Measurements from ENCODE around the gene CDH23. TPM values are rescaled to one million over a fixed set of nuclear protein-coding genes. Genes with fewer than 3 reads are reported as not detected.

CDH23 gene
- total RNA-seq, 2 experiments from 2014 or later = 4.6 to 5.2 TPM

GRCh38 chr10:71517298-71518169, 120.8 kb downstream of the CDH23 start:
- no peak overlapping the region for H3K27ac ChIP-seq (ENCODE audit: low read depth in 1 of 2, low read length in 2 of 2)
- TF ChIP-seq CTCF (IDR thresholded peaks at IDR 0.05) = no peak
- intact Hi-C loops (cut with DNase I, micrococcal nuclease) = no loop called here
- ChIA-PET POLR2A (no interaction called here), CTCF (no interaction called here)
- H3K4me1 ChIP-seq (ENCODE audit: insufficient read depth, low read length) = no peaks in the 10 kb centered on the region
- no peak for DNase-seq
- H3K4me3 ChIP-seq (ENCODE audit: low read length) = no peak overlapping the region
- no peaks in the 10 kb centered on the region for H3K9me3 ChIP-seq (ENCODE audit: control insufficient read depth in 1 of 2, insufficient read depth in 1 of 2, low read length in 2 of 2)
- no peaks in the 10 kb centered on the region for H3K36me3 Mint-ChIP-seq (ENCODE audit: low read depth)
- H3K4me1 Mint-ChIP-seq (ENCODE audit: low read depth) = no peaks in the 10 kb centered on the region
- H3K4me3 Mint-ChIP-seq = no peak overlapping the region
- H3K27ac Mint-ChIP-seq = no peak overlapping the region
- no peaks in the 10 kb centered on the region for H3K27me3 ChIP-seq (ENCODE audit: control insufficient read depth in 1 of 2, insufficient read depth in 2 of 2, low read length in 2 of 2)
- H3K9me3 Mint-ChIP-seq = no peaks in the 10 kb centered on the region
- H3K27me3 Mint-ChIP-seq = no peaks in the 10 kb centered on the region
- no peaks in the 10 kb centered on the region for H3K36me3 ChIP-seq (ENCODE audit: insufficient read depth, low read length)
- ATAC-seq (ENCODE audit: poor library complexity) = no peak

- no peaks in the 10 kb centered on the region for H3K9me3 Mint-ChIP-seq
- H3K27ac Mint-ChIP-seq = no peak overlapping the region
- Histone ChIP-seq H3K27me3 (ENCODE audit: control insufficient read depth in 1 of 2, insufficient read depth in 2 of 2, low read length in 2 of 2) (peaks cover 0 to 3% of the 10 kb centered on the region in 2 experiments), H3K4me1 (ENCODE audit: insufficient read depth, low read length) (no peaks in the 10 kb centered on the region), H3K27ac (ENCODE audit: low read depth in 1 of 2, low read length in 2 of 2) (no peak overlapping the region), H3K4me3 (ENCODE audit: low read length) (no peak overlapping the region), H3K9me3 (ENCODE audit: control insufficient read depth in 1 of 2, insufficient read depth in 1 of 2, low read length in 2 of 2) (peaks cover 0 to 8% of the 10 kb centered on the region in 2 experiments), H3K36me3 (ENCODE audit: insufficient read depth, low read length) (no peaks in the 10 kb centered on the region)
- CTCF ChIA-PET = no interaction called here
- H3K36me3 Mint-ChIP-seq (ENCODE audit: low read depth) = no peaks in the 10 kb centered on the region
- H3K4me1 Mint-ChIP-seq (ENCODE audit: low read depth) = no peaks in the 10 kb centered on the region
- no peak for DNase-seq
- H3K4me3 Mint-ChIP-seq = no peak overlapping the region
- no peak for ATAC-seq (ENCODE audit: poor library complexity)
- POLR2A ChIA-PET = no interaction called here
- peaks cover 10% of the 10 kb centered on the region for H3K27me3 Mint-ChIP-seq
- intact Hi-C loops (cut with DNase I, micrococcal nuclease) = no loop called here
- TF ChIP-seq CTCF (IDR thresholded peaks at IDR 0.05) = no peak
These were observed 123.3 kb downstream of the CDH23 start for GRCh38 chr10:71520042-71520441.

- intact Hi-C loops (cut with DNase I, micrococcal nuclease) = no loop called here
- Mint-ChIP-seq H3K4me3 (no peak overlapping the region), H3K4me1 (ENCODE audit: low read depth) (no peaks in the 10 kb centered on the region), H3K27me3 (peaks cover 10% of the 10 kb centered on the region), H3K27ac (no peak overlapping the region), H3K36me3 (ENCODE audit: low read depth) (no peaks in the 10 kb centered on the region), H3K9me3 (no peaks in the 10 kb centered on the region)
- no peak for TF ChIP-seq CTCF (IDR thresholded peaks at IDR 0.05)
- H3K4me1 ChIP-seq (ENCODE audit: insufficient read depth, low read length) = no peaks in the 10 kb centered on the region
- H3K27me3 ChIP-seq (ENCODE audit: control insufficient read depth in 1 of 2, insufficient read depth in 2 of 2, low read length in 2 of 2) = peaks cover 0 to 3% of the 10 kb centered on the region in 2 experiments
- H3K9me3 ChIP-seq (ENCODE audit: control insufficient read depth in 1 of 2, insufficient read depth in 1 of 2, low read length in 2 of 2) = peaks cover 0 to 8% of the 10 kb centered on the region in 2 experiments
- ChIA-PET POLR2A (interaction anchor here (0.6 kb wide), 1 partner anchor 197 kb away, joined by 3 read pairs; no protein-coding TSS in a partner anchor), CTCF (no interaction called here)
- H3K4me3 ChIP-seq (ENCODE audit: low read length) = no peak overlapping the region
- ATAC-seq (ENCODE audit: poor library complexity) (no peak), DNase-seq (no peak)
- no peak overlapping the region for H3K27ac ChIP-seq (ENCODE audit: low read depth in 1 of 2, low read length in 2 of 2)
- H3K36me3 ChIP-seq (ENCODE audit: insufficient read depth, low read length) = no peaks in the 10 kb centered on the region
These were observed 125.1 kb downstream of the CDH23 start for GRCh38 chr10:71521504-71522441.
